ENCODE results near the gene PPM1E.

DNA sequence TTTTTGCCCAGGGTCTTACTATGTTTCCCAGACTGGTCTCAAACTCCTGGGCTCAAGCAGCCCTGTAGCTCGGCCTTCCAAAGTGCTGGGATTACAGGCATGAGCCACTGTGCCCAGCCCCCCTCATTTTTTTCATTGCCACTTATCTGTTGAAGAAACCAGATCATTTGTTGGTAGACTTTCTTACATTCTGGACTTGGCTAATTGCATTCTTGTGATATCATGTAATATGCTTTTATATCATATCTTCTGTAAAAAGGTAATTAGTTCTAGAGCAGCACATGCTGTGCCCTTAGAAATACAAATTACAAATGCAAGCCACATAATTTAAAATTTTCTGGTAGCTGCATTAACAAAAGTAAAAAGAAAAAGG is 53.9 kb downstream of the PPM1E start:
- no peak for TF ChIP-seq POLR2A (IDR thresholded peaks at IDR 0.05)
- TF ChIP-seq, protein P1, sequence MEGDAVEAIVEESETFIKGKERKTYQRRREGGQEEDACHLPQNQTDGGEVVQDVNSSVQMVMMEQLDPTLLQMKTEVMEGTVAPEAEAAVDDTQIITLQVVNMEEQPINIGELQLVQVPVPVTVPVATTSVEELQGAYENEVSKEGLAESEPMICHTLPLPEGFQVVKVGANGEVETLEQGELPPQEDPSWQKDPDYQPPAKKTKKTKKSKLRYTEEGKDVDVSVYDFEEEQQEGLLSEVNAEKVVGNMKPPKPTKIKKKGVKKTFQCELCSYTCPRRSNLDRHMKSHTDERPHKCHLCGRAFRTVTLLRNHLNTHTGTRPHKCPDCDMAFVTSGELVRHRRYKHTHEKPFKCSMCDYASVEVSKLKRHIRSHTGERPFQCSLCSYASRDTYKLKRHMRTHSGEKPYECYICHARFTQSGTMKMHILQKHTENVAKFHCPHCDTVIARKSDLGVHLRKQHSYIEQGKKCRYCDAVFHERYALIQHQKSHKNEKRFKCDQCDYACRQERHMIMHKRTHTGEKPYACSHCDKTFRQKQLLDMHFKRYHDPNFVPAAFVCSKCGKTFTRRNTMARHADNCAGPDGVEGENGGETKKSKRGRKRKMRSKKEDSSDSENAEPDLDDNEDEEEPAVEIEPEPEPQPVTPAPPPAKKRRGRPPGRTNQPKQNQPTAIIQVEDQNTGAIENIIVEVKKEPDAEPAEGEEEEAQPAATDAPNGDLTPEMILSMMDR (IDR thresholded peaks at IDR 0.05): no peak

All from esophagus squamous epithelium (tissue), 4 donors.